ENCODE data around the gene FZD10.

FZD10 gene

DNA sequence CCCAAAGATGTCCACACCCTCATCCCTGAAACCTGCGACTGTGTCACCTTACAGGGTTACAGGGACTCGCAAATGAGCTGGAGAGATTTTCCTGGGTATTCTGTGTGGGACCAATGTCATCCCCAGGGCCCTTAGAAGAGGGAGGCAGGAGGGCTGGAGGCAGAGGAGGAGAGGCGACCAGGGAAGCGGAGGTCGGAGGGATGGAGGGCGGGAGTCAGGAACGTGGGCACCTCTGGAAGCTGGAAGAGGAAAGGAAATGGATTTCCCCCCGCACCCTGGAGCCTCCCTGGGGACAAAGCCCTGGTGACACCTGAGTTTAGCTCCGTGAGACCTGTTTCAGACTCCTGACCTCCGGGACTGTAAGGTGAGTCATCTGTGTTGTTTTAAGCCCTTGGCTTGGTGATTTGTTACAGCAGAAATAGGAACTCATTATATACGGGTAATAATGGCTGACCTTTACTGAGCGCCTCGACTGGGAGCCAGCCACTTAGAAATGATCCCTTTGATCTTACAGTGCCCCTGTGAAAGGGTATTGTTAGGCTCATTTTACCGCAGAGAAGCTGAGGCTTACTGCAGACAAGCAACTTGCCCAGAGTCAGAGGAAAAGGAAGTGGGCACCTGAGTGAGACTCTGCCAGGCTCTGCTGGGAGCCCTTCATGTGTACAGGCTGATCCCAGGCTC is 29.3 kb upstream of the FZD10 start:
- FAIRE-seq = no peak

DNA sequence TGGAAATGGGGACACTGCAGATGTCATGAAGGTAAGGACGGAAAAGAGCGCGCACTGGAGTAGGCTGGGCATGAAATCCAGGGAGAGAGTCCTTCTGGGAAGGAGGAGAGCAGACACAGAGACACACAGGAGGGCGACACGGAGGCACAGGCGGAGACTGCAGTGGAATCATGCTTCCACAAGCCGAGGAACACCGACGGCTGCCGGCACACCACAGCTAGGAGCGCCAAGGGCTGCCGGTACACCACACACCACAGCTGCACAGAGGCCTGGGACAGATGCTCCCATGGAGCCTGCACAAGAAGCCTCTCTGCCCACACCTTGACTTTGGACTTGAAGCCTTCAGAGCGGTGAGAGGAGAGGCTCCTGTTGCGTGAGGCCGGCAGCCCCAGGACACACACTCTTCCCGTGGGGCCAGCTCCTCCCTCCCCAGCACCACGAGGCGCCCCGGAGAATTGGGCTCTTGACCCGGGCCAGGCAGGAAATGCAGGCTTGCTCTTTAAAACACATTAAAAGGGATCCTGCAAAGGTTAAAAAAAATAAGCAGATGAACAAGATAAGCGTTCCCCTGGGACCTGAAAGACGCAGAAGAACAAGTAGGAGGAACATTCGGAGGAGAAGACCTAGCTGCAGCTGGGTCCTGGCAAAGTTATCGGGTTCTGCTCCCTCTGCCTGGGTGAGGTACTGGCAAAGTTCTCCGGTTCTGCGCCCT is 28.3 kb upstream of the FZD10 start:
- no peak for FAIRE-seq

DNA sequence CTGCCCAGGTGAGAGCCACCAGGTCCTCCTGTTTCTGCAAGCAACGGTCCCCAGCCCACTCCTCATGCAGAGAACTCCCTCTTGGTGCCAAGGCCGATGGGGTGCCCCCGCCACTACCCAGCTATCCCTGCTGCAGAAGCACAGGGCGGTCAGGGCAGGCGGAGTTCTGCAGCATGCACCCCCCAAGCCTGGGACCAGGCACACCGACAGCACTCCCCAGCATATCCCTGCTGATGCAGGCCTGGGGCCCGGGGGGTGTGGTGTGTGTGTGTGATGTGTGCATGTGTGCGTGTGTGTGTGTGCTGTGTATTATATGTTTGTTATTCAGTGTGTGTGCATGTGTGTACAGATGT is 27.7 kb upstream of the FZD10 start:
- no peak for FAIRE-seq

DNA sequence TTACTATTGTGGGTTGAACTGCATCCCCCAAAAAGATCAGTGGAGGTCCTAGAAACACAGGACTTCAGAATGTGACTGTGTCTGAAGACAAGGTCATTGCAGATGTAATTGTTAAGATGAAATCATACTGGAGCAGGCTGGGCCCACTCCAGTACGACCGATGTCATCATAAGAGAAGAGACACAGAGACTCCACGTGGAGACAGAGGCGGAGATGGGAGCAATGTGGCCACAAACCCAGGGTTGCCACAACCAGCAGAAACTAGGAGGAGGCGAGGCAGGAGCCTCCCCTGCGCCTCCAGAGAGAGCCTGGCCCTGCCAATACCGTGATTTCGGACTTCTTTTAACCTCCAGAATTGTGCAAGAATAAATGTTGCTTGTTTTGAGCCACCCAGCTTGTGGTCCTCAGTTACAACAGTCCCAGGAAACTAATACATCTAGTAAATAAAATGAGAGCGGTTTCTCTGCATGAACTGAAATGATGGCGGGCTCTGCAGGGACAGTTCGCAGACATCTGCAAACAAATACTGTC is 25.7 kb upstream of the FZD10 start:
- FAIRE-seq = no peak

DNA sequence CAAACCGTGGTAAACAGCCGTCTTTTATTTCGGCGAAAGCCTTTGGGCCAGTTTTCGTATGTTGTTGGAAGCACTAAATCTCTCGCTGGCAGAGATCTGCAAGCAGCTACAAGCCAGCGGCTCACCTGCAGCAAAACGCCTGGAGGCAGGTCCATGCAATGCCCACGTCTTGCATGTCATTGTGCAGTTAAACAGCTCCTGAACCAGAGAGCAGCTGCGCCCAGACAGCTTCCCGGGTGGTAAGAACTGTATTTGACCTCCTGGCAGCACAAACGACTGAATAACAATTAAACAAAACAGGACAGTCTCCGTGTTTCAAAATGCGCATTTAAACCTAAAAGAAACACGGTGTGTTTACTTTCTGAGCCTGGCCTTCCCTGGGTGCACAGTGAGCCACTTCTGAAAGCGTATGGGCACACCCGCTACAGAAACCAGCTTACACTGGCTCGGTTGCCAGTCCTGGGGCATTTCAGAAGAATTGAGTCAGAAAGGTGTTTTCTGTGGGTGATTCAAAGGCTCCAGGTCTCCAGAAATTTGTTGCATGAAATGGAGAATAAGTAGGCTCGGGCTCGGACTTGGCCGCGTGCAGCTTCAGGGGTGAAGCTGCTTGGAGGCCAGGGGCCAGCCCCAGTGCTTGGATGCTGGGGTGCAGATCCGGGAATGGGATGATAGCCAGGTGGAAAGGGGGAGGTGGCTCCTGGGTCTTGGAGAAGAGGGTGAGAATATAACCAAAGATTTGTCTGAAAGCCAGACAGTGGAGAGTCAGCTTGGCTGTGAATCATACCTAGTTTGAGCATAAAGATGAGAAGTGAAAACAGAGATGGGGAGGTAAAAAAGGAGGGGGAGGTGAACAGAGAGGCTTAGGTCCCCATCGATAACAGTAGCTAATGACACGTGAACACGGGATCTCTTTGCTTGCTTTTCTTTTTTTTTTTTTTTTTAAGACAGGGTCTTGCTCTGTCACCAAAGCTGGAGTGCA is 24.9 kb upstream of the FZD10 start:
- no peak for FAIRE-seq

DNA sequence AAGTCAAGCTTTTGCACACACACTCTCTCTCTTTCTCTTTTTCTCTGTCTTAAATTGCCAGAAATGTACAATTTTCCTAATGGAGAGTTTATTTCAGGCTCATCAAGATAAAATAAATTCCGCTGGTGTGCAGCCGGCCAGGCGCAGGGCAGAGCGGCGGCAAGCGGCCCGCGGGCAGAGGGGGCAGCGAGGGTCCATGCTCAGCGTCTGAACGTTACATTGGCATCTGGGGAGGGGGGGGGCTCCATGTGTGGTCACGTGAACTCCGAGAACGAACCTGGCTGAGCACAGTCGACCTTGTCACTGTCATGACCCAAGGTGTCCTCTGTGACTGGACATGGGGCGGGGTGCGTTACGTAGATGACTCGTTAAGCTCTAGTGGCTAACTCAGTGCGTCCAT is 23.8 kb upstream of the FZD10 start:
- FAIRE-seq = no peak

DNA sequence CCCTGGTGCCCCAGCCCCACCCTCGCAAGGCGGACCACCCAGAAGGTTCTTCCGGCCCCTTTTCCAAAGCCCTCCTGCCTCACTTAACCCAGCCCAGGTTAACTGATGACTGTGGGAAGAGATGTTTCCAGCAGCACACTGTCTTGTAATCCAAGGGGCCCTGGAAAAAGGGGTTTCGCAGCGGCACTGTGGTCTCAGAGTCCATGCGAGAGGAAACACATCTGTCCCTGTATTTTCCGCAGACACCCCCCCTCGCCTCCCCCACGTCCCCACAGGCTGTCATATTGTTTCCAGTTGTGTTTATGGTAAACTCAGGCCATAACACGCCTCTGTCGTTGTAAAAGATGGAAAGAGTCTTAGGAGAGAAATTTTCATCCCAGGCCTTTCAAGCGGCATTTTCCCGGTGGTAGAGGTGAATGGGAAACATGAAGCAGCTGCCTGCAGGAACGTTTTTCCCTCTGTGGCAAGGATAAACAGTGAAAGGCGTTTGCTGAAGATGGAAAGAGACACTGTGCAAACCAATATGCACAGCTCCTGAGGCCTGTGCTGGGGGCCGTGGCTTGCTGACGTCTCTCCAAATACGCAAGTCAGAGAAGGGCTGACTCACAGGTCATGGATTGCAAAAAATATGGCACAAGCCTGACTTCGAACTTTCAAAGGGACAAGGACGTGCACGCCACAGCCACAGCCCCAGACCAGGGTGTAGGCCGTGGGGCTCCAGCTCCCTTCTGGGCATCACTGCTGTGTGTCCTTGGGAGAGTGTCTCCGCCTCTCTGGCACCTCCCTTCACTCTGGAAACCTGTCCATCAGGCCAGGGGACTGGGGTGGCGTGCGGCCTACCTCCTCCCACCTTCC is 22.5 kb upstream of the FZD10 start:
- no peak for FAIRE-seq

DNA sequence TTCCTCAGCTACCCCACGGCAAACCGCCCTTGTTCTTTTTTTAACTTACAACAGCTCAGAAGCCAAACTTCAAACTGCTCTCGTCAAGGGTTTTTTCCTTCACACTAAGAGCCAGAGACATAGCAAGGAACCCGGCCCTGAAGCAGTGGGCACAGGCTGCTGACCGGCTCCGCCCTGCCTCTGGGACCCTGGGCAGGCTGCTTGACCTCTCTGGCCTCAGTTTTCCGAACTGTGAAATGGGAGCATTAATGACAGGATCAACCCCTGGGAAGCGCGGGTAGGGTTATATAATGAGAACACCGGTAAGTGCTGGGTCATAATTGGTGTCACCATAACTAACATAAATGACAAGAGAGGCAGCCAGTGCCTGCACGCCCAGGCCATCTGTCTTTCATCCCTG is 21.2 kb upstream of the FZD10 start:
- FAIRE-seq = no peak

DNA sequence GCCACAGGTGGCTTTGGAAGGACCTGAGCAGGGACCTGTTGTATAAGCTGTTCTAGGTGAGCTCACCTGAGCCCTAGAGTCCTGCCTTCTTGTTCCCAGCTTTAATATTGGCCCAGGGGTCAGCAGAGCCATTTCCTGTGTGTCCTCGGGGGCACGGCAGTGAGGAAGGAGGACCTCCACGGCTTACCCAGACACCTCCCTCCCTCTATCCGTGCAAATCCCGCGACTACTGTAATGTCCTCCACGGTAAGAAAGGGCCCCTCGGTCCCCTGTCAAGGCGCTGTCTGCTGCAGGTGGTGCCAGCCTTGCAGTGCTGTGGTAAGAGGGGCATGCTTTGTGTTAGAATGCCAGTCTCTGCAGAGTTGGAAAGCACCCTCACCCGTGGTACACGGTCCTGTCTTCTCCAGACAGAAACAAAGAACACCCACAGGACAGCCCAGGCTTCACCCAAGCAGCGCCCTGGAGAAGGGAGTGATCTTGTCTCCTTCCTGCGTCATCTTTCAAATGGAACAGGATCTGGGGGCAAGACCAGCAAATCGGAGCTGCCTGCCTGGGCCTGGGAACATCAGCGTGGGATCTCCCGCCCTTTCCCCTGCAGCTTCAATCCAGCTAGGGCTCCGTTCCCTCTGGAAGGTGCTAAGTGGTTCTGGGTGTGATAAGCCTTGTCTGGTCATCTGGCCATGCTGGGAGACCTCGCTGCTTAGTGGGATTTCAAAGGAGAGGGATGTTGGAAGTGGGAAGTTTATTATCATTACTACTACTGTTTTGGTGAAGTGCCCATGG is 20.2 kb upstream of the FZD10 start:
- no peak for FAIRE-seq

DNA sequence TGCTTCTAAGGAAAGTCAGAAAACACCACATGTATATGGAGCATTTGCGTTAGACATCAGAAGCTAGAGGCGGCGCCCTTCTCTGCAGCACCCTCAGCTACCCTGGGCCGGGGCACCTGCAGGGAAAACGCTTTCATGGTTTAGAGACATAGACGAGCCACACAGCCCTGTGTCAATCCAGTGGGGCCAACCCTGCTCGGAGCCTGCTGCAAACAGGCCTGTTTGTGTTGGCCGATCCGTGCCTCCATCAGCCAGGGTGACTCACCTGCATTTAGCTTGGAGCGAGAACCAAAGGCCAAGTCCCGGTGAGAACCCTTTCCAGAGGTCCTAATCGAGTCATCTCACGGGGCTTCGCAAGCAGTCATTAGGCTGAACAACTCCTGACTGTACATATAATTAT is 19.5 kb upstream of the FZD10 start:
- FAIRE-seq = no peak

DNA sequence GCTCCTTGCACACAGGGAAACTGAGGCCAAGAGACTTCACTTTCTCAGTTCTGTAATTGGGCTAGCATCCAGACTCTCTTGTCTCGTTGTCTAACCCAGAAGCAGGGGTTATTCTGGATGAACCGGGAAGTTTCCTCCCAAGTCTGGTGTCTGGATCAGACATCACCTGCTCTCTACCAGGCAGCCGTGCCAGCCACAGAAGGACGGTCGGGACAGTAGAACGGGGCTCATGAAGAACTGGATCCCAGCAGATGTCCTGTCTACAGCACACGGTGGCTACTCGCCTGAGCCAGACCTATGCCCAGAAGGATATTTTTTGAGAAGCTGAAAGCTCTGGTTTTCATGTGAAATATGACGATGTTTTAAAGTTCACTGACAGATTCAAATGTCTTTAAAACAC is 19.1 kb upstream of the FZD10 start:
- no peak for FAIRE-seq

DNA sequence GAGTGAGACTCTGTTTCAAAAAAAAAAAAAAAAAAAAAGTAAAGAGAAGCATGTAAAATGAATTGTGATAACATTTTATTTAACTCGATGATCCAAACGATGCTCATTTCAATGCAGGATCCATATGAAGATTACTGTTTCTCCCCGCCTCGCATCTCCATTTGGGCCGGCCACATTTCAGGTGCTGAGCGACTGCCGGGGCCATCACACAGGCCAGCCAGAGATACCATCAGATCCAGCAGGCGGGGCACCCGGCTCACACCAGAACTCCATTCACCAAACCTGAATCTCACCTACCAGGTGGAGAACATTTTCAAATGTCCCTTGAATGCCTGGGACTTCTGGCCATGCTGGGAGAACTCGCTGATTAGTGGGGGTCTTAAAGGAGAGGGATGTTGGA is 18.0 kb upstream of the FZD10 start:
- FAIRE-seq = no peak

DNA sequence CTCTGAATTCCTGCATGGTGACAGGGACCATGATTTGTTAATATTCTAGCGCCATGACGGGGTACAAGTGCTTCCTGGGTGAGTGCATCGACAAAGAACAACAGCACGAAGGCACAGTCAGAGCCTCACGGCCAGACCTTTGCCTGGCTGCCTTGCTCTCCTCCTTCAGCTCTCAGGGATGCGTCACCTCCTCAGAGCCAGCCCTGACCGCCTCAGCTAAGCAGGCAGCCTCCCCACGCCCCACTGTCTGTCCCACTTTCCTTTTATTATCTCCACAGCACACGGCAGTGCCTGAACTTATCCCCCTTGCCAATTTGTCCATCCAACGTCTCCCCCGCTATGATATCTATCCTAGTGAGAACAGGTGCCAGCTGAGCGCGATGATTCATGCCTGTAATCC is 16.5 kb upstream of the FZD10 start:
- FAIRE-seq = no peak

DNA sequence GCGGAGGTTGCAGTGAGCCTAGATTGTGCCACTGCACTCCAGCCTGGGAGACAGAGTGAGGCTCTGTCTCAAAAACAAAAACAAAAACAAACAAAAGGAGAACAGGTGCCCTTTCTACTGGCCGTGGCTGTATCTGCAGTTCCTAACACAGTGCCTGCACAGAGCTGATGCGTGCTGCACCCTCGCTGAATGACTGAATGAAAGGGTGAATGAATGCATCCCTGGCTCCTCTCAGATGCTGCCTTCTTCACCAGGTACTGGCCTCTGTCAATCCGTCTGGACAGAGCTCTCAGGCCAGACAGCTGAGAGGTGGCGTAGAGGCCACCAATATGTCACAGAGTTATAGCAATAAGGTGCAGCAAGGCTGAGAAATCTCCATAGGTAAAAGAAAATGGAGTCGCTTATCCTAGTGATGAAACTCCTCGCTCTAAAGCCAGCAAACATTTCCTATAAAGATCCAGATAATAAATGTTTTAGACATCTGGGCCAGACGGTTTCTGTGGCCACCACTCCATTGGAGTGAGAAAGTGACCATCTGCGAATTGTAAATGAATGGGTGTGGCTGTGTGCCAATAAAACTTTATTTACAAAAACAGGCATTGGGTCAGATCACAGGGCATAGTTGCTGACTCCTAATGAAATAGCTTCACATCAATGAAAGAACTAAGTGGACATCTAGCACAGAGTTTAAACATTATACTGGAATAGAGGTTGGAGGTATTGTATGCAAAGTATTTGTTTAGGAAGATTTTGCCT is 15.9 kb upstream of the FZD10 start:
- FAIRE-seq = no peak

DNA sequence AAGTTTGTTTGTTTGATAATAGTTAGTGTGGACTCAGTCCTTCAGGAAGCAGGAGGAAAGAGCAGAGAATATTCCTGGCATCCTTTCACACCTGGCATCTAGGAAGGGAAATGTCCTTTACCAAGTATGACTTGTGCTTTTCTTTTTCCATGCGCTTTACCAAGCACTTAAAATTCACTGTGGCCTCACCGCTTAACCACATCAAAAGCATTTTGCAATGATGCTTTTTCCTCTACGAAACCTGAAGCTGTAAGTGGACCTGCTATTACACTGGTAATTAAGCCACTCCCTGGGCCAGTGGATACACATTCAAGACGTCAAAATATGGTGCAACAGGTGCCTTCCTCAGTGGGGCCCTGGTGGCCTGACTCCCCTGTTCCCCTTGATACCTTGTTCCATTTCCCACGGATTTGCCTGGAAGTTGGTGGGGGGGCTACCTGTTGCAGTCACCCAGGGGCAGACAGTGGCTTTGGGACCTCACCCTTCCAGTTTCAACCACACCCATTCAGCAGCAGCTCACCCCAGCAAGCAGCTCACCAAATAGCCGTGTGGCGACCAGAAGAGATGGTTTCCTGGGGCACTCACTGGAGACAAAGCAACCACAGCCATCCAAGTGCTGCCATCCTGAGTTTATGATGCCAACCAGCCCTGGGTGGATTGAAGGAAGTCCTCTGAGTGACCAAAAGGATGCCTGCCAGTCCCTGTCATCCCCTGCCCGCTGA is 14.2 kb upstream of the FZD10 start:
- no peak for FAIRE-seq

DNA sequence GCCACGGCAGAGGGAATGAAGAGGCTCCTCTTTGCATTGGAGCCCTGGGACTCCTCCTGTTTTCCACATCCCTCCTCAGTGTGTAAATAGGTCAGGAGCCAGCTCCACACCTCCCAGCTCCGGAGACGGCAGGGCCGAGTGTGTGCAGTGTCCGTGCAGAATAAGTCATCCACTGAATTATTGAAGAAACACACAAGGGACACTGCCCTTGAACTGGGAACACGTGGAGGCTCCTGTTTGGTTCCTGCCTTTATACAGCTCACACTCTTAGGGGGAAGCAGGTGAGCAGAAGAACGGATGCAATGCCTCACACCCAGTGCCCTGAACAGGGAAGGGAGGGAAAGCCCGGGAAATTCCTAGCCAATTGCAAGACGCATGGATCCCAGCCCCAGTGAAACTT is 10.4 kb upstream of the FZD10 start:
- no peak for FAIRE-seq

DNA sequence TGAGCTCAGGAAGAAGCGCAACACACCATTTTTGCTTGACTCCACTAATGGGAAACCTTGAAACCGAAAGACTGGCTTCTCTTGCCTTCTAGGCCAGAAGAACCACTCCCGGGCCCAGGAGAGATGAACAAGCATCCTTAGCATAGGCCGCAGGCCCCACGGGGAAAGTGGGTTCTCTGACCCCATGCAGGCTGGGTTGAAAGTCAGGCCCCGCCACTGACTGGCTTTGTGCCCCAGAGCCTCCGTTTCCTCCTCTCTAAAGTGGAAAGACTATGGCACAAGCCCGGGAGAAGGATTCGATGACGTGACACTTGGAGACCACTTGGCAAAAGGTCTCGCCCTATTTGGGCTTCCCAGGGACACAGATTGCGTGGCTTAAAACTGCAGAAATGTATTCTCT is 9.9 kb upstream of the FZD10 start:
- FAIRE-seq = no peak

DNA sequence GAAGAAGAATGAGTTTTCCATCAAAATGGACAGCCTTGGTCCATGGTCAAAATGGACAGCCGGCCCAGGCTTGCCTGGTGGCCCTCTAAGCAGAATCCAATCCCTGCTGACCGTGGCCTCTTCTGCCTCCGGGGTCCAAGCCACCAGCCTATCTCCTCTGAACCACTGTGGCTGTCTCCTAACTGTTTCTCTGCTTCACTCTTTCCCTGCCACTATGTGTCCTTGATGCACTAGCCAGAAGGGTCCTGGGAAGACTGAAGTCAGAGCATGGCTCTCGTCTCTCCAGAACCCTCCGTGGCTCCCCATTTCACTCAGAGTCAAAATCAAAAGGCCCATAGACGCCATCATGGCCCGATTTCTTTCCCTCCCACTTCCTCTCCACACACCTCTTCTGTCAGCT is 8.5 kb upstream of the FZD10 start:
- FAIRE-seq = no peak

DNA sequence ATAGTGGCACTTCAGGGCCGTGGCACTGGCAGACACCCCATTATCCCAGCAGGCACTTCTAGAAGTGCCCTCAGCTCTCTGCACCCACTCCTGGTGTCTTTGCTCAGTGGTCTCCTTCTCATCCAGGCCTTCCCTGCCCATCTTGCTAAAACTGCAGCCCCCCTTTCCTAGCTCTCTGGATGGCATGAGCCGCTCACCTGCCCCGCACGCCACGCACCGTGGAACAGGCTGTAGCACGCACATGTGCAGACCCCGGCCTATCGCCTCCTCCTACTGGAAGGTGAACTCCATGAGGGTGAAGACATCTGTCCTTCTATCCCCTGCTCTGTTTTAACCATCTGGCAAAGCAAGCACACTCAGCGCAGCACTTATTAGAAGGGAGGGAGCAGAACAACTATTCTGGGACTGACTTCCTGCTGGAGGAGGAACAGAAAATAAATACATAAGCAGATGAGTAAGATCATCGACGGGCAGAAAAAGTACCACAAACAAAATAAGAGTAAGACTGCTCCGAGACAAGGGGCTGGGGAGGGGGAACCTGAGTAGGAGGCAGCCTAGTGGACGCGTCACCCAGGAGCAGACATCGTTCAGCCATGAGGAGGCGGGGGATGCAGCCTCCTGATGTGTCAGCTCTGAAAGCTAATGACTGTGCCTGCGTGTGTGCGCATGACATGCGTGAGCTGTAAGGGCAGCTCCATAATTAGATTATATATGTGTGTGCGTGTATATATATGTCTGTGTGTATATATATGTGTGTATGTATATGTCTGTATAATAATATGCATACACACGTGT is 7.8 kb upstream of the FZD10 start:
- no peak for FAIRE-seq
